OCI-LY1 (cell line): Measurements from ENCODE around the gene HUNK.

ENCODE experiments used
- CTCF ChIP-seq: fragments of 200-600 bp; sonication (generic), shearing (Covaris generic); IDR thresholded peaks from 2 replicates; pipeline ENCODE4 v1.5.1; 2017; ENCODE audit warnings: mild to moderate bottlenecking, antibody characterized with exemption, low read length, moderate library complexity, mixed read lengths
- EZH2 ChIP-seq: fragments of 200-600 bp; sonication (generic), shearing (Covaris generic); IDR thresholded peaks from 2 replicates; pipeline ENCODE4 v1.8.0; 2017; ENCODE audit warnings: borderline replicate concordance, mixed run types, mild to moderate bottlenecking, antibody characterized with exemption, low read length, moderate library complexity, mixed read lengths

GRCh38 chr21:31862078-31862477, 10.7 kb upstream of the HUNK start:
- no peak for TF ChIP-seq CTCF
- no peak for TF ChIP-seq EZH2
